ENCODE measurements around the gene IPMK.
A peak's percentile ranks its signal among the peaks of the same experiment; 100 is the strongest.

DNA sequence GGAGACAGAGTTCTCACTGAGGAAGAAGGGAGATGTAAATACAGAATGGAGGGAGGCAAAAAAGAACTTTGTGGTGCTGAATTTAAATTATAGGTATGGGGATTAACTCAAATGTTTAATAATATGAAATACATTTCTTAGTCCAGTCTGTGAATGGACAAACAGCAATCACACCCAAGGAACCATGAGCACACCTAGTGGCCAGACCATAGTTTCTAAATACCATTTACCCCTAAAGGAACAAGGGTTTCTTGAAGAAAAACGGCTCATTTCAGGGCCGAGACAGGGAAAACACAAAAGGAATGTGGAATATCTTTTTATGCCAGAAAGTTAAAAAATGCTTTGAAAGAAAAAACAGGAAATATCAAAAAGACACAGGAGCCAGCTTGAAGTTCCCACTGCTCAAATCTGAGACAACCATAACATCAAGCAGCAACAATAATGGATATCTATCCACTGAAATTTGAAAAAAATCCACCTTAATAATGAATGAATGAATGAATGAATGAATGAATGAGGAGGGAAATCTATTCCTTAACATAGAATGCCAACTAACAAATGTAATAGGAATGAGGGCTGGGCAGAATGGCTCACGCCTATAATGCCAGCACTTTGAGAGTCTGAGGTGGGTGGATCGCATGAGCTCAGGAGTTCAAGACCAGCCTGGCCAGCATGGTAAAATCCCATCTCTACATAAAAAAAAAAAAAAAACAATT lies 8.6 kb downstream of the IPMK start:
- TF ChIP-seq POLR2A (IDR thresholded peaks at IDR 0.05), result no peak
- TF ChIP-seq, protein P1, sequence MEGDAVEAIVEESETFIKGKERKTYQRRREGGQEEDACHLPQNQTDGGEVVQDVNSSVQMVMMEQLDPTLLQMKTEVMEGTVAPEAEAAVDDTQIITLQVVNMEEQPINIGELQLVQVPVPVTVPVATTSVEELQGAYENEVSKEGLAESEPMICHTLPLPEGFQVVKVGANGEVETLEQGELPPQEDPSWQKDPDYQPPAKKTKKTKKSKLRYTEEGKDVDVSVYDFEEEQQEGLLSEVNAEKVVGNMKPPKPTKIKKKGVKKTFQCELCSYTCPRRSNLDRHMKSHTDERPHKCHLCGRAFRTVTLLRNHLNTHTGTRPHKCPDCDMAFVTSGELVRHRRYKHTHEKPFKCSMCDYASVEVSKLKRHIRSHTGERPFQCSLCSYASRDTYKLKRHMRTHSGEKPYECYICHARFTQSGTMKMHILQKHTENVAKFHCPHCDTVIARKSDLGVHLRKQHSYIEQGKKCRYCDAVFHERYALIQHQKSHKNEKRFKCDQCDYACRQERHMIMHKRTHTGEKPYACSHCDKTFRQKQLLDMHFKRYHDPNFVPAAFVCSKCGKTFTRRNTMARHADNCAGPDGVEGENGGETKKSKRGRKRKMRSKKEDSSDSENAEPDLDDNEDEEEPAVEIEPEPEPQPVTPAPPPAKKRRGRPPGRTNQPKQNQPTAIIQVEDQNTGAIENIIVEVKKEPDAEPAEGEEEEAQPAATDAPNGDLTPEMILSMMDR (IDR thresholded peaks at IDR 0.05 in 4 of 5, conservative IDR thresholded peaks at IDR 0.05 in 1 of 5), result peak in 1 of 5 experiments; percentile 17

Measured in gastrocnemius medialis (tissue), 4 donors.